ENCODE results near the gene TRIM33. TPM values are rescaled to one million over a fixed set of nuclear protein-coding genes. Genes with fewer than 3 reads are reported as not detected.

TRIM33 gene
- total RNA-seq, 1 donor from 2014 or later = 75.4 TPM

- no peak overlapping the region for H3K27ac Mint-ChIP-seq
- no peak for DNase-seq (ENCODE audit: low spot score)
- H3K79me2 ChIP-seq (ENCODE audit: low read depth) = peaks cover 46% of the 10 kb centered on the region
- no peaks in the 10 kb centered on the region for H3K27me3 Mint-ChIP-seq (ENCODE audit: insufficient read depth, low read depth)
- H3K4me2 ChIP-seq = no peak overlapping the region
- H3K36me3 Mint-ChIP-seq = peaks cover 46% of the 10 kb centered on the region
- H3K36me3 ChIP-seq = peaks cover 6% of the 10 kb centered on the region
- no peaks in the 10 kb centered on the region for H3K9me3 ChIP-seq (ENCODE audit: low read depth)
- H3K27me3 ChIP-seq = no peaks in the 10 kb centered on the region
- H3K4me3 ChIP-seq = no peak overlapping the region
- peaks cover 6% of the 10 kb centered on the region for H3K4me1 ChIP-seq
- H3K9me3 Mint-ChIP-seq = no peaks in the 10 kb centered on the region
- TF ChIP-seq EZH2phosphoT487 (IDR thresholded peaks at IDR 0.05) (no peak), EZH2 (IDR thresholded peaks at IDR 0.05) (no peak)
- TF ChIP-seq, protein P1, sequence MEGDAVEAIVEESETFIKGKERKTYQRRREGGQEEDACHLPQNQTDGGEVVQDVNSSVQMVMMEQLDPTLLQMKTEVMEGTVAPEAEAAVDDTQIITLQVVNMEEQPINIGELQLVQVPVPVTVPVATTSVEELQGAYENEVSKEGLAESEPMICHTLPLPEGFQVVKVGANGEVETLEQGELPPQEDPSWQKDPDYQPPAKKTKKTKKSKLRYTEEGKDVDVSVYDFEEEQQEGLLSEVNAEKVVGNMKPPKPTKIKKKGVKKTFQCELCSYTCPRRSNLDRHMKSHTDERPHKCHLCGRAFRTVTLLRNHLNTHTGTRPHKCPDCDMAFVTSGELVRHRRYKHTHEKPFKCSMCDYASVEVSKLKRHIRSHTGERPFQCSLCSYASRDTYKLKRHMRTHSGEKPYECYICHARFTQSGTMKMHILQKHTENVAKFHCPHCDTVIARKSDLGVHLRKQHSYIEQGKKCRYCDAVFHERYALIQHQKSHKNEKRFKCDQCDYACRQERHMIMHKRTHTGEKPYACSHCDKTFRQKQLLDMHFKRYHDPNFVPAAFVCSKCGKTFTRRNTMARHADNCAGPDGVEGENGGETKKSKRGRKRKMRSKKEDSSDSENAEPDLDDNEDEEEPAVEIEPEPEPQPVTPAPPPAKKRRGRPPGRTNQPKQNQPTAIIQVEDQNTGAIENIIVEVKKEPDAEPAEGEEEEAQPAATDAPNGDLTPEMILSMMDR (IDR thresholded peaks at IDR 0.05) = no peak
- H3K4me3 Mint-ChIP-seq = no peak overlapping the region
- H3K4me1 Mint-ChIP-seq = no peaks in the 10 kb centered on the region
- H3K9ac ChIP-seq = no peak overlapping the region
- H4K20me1 ChIP-seq (ENCODE audit: low read depth) = peaks cover 20% of the 10 kb centered on the region
- no peaks in the 10 kb centered on the region for H3F3A ChIP-seq (ENCODE audit: low read depth)
- H2AFZ ChIP-seq (replicated peaks) = no peak overlapping the region
- H3K27ac ChIP-seq = no peak overlapping the region
Observed at GRCh38 chr1:114456586-114456985, 54.4 kb downstream of the TRIM33 start.

- Mint-ChIP-seq H3K9me3 (no peaks in the 10 kb centered on the region), H3K36me3 (peaks cover 46% of the 10 kb centered on the region), H3K27me3 (ENCODE audit: insufficient read depth, low read depth) (no peaks in the 10 kb centered on the region), H3K4me3 (no peak overlapping the region), H3K27ac (no peak overlapping the region), H3K4me1 (no peaks in the 10 kb centered on the region)
- no peak for TF ChIP-seq EZH2phosphoT487 (IDR thresholded peaks at IDR 0.05)
- no peak for TF ChIP-seq EZH2 (IDR thresholded peaks at IDR 0.05)
- TF ChIP-seq, protein P1 (IDR thresholded peaks at IDR 0.05) = no peak
- H3K9ac ChIP-seq = no peak overlapping the region
- H4K20me1 ChIP-seq (ENCODE audit: low read depth) = peaks cover 15% of the 10 kb centered on the region
- peaks cover 41% of the 10 kb centered on the region for H3K79me2 ChIP-seq (ENCODE audit: low read depth)
- no peaks in the 10 kb centered on the region for H3K4me1 ChIP-seq
- H3K27ac ChIP-seq = no peak overlapping the region
- no peak overlapping the region for H3K4me3 ChIP-seq
- no peak overlapping the region for H3K4me2 ChIP-seq
- H2AFZ ChIP-seq (replicated peaks) = no peak overlapping the region
- H3K27me3 ChIP-seq = no peaks in the 10 kb centered on the region
- no peaks in the 10 kb centered on the region for H3K9me3 ChIP-seq (ENCODE audit: low read depth)
- H3F3A ChIP-seq (ENCODE audit: low read depth) = no peaks in the 10 kb centered on the region
- DNase-seq (ENCODE audit: low spot score) = no peak
- H3K36me3 ChIP-seq = peaks cover 16% of the 10 kb centered on the region
Observed at GRCh38 chr1:114455102-114455785, 55.8 kb downstream of the TRIM33 start.

DNA sequence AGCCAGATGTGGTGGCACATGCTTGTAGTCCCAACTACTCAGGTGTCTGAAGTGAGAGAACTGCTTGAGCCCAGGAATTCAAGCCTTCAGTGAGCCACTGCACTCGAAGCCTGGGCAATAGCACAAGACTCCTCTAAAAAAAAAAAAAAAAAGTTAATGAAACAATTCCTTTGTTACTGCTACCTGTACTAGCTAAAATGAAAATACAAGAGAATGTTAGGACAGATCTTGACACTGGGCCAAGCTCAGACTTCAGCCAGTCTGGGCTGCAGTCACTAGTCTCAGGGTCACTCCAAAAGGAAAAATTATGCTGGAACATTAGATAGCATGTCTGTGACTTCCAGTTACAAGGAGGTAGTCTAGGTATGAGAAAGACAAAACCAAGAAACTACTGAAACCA is 56.5 kb downstream of the TRIM33 start:
- Histone ChIP-seq H3K36me3 (peaks cover 16% of the 10 kb centered on the region), H3K27me3 (no peaks in the 10 kb centered on the region), H3K27ac (no peak overlapping the region), H3K4me1 (no peaks in the 10 kb centered on the region), H3F3A (ENCODE audit: low read depth) (no peaks in the 10 kb centered on the region), H3K79me2 (ENCODE audit: low read depth) (peaks cover 41% of the 10 kb centered on the region), H4K20me1 (ENCODE audit: low read depth) (peaks cover 17% of the 10 kb centered on the region), H2AFZ (replicated peaks) (no peak overlapping the region), H3K9ac (no peak overlapping the region), H3K4me3 (no peak overlapping the region), H3K9me3 (ENCODE audit: low read depth) (no peaks in the 10 kb centered on the region), H3K4me2 (no peak overlapping the region)
- H3K27me3 Mint-ChIP-seq (ENCODE audit: insufficient read depth, low read depth) = no peaks in the 10 kb centered on the region
- no peak for DNase-seq (ENCODE audit: low spot score)
- no peak for TF ChIP-seq EZH2phosphoT487 (IDR thresholded peaks at IDR 0.05)
- TF ChIP-seq, protein P1 (IDR thresholded peaks at IDR 0.05) = no peak
- no peak for TF ChIP-seq EZH2 (IDR thresholded peaks at IDR 0.05)
- no peak overlapping the region for H3K27ac Mint-ChIP-seq
- no peaks in the 10 kb centered on the region for H3K4me1 Mint-ChIP-seq
- peaks cover 45% of the 10 kb centered on the region for H3K36me3 Mint-ChIP-seq
- no peaks in the 10 kb centered on the region for H3K9me3 Mint-ChIP-seq
- H3K4me3 Mint-ChIP-seq = no peak overlapping the region

Data from neural progenitor cell (in vitro differentiated cells).